ENCODE measurements around the gene SHROOM1.

Gene SHROOM1

GRCh38 chr5:132853323-132853722 lies 22.9 kb upstream of the SHROOM1 start:
- no peak for DNase-seq

- DNase-seq, result peak; percentile 38
These were observed 19.6 kb upstream of the SHROOM1 start for GRCh38 chr5:132850066-132850465.

GRCh38 chr5:132849347-132849746 lies 18.9 kb upstream of the SHROOM1 start:
- no peak for DNase-seq

GRCh38 chr5:132848270-132848669 lies 17.8 kb upstream of the SHROOM1 start:
- DNase-seq, result no peak

- DNase-seq, result no peak
These were observed 10.9 kb upstream of the SHROOM1 start for GRCh38 chr5:132841305-132841704.

- no peak for DNase-seq
These were observed 10.4 kb upstream of the SHROOM1 start for GRCh38 chr5:132840896-132841295.

GRCh38 chr5:132840313-132840712 lies 9.9 kb upstream of the SHROOM1 start:
- no peak for DNase-seq

- peak; percentile 34 for DNase-seq
These were observed 9.2 kb upstream of the SHROOM1 start for GRCh38 chr5:132839426-132840301.

- DNase-seq, result no peak
These were observed 8.3 kb upstream of the SHROOM1 start for GRCh38 chr5:132838516-132839282.

GRCh38 chr5:132837868-132838267 lies 7.4 kb upstream of the SHROOM1 start:
- DNase-seq, result no peak

- no peak for DNase-seq
These were observed 6.4 kb upstream of the SHROOM1 start for GRCh38 chr5:132836852-132837251.

GRCh38 chr5:132834057-132834456 lies 3.6 kb upstream of the SHROOM1 start:
- no peak for DNase-seq

GRCh38 chr5:132832612-132833011 lies 2.2 kb upstream of the SHROOM1 start:
- no peak for DNase-seq

- DNase-seq, result no peak
These were observed 831 bp upstream of the SHROOM1 start for GRCh38 chr5:132831095-132831860.

GRCh38 chr5:132829742-132830435 lies 558 bp downstream of the SHROOM1 start:
- peak; percentile 62 for DNase-seq

- no peak for DNase-seq
These were observed 1.5 kb downstream of the SHROOM1 start for GRCh38 chr5:132828846-132829494.

GRCh38 chr5:132827943-132828673 lies 2.3 kb downstream of the SHROOM1 start:
- no peak for DNase-seq

- no peak for DNase-seq
These were observed 3.9 kb downstream of the SHROOM1 start for GRCh38 chr5:132826424-132827082.

GRCh38 chr5:132825834-132826391 lies 4.5 kb downstream of the SHROOM1 start:
- DNase-seq, result no peak

Measured in fibroblast of skin of scalp (primary cell).